HG03175 (cell line): ENCODE results near the gene TMED5.
"Not testable (repeated sequence)": the region's sequence is repeated elsewhere in the genome, so short reads cannot be mapped to it uniquely, and the experiment has no call there.

Experiments
- ATAC-seq: cut with Tn5 transposase; IDR thresholded peaks from one replicate; pipeline ENCODE4 v1.9.1; 2021; ENCODE audit warnings: mild to moderate bottlenecking, moderate library complexity; ENCODE audit not compliant: unreplicated experiment

TMED5 gene

DNA sequence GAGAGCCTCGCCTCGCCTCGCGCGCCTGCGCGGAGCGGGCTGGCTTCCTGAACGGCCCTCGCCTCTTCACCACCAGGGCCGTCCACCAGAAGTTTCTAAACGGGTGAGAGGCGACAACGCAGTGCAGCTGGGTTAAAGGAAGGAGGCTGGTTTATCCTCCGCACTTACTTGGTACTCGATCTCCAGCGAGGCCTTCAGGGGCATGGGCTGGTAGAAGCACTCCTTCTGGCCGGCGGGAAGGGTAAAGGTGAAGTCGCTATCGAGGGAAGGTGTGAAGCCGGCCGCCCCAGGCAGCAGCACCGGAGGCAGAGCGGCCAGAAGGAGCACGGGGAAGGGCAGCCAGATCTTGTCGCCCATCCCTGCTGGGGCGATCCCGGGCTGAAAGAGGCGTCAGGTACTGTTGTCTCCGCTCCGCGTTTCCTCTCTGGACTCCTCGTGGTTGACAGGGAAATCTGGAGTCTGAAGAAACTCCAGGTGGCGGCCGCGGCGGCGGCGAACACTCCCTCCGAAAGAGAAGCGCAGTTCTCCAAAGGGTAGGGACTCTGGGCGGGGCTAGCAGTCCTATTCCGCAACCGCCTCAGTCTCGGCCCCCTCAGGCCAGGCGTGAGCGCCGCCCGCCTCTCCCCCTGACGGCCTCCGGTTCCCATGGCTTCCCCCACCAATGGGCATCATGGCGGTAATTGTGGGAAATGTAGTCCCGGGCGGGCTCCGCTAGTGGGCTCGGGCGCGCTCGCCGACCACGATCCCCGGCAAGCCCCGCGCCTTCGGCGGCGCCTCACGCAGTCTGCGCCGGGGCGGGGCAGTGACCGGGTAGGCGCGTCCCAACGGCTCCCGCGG is at the start of gene TMED5:
TMED5 (minus strand) TSS at position 528 of the 837 bp plus-strand sequence; CDS start at position 357, 171 bp downstream.
- peak; percentile 82 for ATAC-seq

DNA sequence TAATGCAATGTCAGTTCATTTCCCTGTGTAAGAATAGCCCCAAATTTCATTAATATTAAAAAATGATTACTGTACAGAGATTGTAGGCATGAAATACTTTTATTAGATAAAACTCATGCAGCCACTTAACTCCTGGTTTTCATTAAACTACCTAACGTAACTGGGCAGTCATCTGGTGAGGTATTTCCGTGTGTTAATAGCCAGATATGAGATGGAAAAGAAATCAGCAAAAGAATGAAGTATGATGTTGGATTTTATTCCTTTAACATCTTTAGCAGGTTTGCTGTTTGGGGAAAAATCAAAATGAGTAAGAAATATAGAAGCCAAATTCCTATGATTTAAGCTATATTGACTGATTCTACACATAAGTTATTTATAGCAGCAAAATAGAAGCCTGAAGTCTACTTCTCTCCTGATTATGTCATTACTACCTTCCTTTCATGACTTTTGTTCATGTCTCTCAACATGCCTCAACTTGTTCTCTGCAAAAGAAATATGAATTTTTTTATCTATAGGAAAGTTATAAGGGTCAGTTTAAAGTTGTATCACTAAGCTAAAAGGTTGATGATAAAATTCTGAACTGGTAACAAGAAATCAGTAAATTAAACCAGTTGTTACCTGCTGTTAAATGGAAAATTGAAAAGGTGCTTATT is 42.9 kb upstream of the TMED5 start:
- no peak for ATAC-seq

DNA sequence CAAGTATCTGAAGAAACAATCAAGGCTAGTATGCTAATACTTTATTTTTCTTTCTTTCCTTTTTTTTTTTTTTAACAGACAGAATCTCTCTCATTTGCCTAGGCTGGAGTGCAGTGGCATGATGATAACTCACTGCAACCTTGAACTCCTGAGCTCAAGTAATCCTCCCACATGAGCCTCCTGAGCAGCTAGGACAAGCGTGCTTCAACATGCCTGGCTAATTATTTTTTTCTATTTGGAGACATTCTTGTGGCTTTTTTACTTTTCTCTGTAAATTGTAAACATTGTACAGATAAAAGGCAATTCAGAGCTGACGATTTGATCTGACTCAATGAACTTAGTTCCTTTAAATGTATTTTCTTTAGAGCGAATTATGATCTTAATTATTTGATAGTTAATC is 41.7 kb upstream of the TMED5 start:
- ATAC-seq = no peak

DNA sequence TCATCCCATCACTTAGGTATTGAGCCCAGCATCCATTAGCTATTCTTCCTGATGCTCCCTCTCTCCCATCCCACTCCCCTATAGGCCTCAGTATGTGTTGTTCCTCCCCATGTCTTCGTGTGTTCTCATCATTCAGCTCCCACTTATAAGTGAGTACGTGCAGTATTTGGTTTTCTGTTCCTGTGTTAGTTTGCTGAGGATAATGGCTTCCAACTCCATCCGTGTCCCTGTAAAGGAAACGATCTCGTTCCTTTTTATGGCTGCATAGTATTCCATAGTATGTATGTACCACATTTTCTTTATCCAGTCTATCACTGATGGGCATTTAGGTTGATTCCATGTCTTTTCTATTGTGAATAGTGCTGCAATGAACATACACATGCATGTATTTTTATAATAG is 40.5 kb upstream of the TMED5 start:
- ATAC-seq = not testable (repeated sequence)

DNA sequence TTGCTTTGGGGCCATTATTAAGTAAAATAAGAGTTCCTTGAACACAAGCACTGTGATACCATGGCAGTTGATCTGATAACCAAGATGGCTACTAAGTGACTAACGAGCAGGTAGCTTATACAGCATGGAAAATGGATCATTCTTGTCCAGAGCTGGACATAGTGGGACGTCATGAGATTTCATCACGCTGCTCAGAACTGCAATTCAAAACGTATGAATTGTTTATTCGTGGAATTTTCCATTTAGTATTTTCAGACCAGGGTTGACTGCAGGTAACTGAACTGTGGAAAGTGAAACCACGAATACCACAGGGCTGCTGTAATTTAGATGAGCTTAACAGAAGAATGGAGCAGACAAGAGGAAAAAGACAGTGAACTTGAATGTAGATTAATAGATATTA is 39.2 kb upstream of the TMED5 start:
- no peak for ATAC-seq

DNA sequence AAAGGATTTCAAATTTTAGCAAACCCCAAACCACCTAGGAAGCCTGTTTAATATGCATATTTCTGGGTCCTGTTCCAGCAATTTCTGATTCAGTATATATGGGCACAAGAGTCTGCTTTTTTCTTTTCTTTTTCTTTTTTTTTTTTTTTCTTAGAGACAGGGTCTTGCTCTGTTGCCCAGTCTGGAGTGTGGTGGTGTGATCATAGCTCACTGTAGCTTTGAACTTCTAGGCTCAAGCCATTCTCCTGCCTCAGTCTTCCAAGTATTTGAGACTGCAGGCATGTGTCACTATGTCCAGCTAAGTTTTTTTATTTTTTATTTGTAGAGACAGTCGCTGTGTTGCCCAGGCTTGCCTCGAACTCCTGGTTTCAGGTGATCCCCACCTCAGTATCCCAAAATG is 35.1 kb upstream of the TMED5 start:
- ATAC-seq = no peak

DNA sequence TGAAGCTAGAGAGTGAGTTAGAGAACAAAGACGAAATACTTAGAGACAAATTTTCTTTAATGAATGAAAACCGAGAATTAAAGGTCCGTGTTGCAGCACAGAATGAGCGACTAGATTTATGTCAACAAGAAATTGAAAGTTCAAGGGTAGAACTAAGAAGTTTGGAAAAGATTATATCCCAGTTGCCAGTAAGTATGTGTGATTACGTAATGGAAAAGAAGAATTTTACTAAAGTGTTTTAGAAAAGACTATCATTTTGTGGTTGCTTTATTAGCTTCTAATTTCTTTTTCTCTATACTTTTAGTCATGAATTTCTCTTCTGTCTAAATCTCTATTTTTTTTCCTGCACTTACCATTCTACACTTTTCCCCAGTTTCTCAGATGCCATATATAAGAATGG is 27.0 kb upstream of the TMED5 start:
- ATAC-seq = no peak

DNA sequence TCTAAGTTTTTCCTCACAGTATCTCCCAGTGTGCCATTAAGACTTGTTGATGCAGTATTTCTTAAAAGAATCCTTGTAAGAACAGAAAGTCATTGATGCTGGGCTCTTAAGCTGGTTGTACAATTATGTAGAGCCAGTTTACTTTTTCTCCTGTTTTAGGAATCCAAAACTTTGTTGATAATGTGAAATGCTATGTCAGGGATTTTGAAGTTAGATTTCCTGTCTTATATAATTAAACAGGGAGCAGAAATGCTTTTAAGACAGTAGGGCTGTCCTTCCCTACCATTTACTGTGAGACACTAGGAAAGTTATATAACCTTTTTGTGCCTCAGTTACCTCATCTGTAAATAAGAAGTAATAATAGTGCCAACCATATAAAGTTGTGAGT is 26.3 kb upstream of the TMED5 start:
- no peak for ATAC-seq

DNA sequence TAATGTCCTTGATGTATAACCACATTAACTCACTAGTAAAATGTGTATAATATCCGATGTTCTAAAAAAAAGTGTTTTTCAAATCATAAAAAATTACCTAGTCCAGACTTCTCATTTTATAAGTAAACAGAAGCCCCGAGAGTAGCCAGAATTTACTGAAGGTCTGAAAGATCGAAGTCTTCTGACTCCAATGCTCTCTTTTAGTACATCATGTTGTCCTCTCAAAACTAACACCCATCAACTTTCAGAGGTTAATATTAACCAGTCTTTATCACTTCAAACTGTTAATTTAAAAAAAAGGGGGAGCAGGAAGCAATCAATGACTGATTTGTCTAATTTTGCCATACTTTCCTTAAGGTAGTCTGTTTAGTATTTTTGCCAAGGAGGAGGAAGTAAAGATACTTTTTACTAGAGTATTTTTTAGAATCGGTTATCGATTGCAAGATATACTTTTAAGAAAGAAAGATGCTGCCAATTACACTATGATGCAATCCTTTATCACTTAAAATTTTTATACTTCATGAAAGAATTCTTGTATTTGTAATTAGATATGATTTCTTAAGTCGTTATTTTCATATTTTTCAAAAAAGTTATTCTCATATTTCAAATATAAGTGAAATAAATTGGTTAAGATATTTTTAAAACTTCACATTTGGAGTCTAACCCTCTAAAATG is 25.8 kb upstream of the TMED5 start:
- no peak for ATAC-seq

DNA sequence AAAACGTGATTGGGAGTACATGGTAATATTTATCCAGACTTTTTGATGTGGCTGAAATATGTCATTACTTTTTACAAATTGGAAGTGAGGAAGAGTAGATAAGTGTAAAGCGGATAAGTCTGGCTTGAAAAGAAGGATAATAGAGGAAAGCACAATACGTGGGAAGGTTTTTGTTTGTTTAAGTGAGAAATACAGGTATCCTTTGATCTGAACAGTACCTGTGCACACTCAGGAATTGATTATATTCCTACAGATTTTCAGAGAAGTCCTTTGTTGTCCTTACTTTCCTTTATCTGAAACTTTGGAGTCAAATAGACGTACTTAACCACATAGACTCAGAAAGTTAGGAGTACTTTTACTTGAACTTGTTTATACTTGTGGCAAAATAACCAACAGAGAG is 20.5 kb upstream of the TMED5 start:
- ATAC-seq = no peak

DNA sequence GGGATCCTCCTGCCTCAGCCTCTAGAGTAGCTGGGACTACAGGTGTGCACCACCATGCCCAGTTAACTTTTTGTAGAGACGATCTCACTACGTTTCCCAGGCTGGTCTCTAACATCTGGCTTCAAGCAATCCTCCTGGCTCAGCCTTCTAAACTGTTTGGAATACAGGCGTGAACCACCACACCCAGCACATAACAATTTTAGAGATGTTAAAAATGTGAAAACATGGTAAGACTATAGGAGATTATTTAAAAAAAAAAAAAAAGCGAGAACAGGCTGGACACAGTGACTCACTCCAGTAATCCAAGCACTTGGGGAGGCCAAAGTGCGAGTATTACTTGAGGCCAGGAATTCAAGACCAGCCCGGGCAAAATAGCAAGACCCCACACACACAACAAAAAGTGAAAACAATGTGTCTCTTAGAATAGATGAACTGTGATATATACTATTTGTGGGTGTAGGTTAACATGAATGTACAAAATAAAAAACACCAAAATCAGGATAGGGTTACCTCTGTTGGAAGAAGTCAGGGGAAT is 19.9 kb upstream of the TMED5 start:
- no peak for ATAC-seq

DNA sequence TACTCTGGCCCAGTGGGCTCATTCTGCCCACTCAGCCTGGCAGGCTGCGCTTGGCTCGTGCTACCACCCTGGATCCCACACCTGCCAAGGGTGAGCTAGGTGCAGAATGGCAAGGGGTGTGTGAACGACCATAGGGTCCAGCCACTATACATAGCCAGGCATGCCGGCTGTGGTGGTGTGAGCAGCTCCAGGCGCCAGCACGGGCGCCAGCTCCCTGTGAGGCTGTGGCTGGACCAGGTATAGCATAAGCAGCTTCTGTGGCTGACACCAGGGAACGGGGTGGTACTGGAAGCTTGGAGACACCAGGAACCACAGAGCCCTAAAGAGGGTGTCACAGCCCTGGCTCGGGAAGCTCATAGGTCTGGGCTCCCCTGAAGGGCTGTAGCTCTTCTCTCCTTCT is 18.9 kb upstream of the TMED5 start:
- ATAC-seq = no peak

DNA sequence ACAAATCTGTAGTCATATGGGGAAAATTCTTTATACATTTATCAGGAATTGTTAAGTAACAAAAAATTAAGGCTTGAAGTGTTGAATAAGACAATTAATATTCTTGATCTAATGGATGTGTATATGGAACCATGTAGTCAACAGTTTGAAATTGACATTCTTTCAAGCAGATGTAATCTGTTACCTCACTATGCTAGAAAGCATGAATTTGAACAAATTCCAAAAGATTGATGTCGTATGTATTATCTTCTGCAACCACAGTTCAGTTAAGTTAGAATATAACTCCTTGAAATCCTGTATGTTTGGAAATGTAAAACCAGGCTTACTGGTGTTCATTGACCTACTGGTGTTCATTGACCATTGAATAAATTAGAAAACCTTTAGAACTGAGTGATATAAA is 16.4 kb upstream of the TMED5 start:
- ATAC-seq = no peak

DNA sequence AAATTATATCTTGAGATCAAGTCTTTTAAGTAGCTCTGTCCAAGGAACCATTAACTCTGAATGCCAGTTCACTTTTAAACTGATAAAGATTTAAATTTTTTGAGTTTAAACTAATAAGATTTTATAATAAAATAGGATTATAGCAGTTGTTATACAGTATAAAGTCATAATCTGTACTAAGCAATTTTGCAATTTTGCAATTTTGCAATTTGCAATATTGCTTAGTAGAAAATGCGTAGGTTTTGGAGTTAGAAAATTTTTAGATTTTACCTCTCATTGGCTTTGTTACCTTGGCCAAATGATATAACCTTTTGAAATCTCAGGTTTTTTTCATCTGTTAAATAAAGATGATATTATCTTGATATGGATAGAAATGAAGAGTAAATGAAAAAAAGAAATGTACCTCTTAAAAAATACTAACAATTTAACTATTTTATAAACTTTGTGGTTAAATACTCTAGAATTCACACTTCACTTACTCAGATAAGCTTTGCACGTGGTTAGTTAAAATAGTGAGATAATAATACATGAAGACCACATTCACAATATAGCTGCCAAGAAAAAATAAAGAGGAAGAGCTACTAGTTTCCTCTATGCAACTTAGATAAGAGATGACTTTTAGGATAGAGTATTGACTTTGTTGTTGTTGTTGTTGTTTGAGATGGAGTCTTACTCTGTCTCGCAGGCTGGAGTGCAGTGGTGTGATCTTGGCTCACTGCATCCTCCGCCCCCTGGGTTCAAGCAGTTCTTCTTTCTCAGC is 14.2 kb upstream of the TMED5 start:
- no peak for ATAC-seq

DNA sequence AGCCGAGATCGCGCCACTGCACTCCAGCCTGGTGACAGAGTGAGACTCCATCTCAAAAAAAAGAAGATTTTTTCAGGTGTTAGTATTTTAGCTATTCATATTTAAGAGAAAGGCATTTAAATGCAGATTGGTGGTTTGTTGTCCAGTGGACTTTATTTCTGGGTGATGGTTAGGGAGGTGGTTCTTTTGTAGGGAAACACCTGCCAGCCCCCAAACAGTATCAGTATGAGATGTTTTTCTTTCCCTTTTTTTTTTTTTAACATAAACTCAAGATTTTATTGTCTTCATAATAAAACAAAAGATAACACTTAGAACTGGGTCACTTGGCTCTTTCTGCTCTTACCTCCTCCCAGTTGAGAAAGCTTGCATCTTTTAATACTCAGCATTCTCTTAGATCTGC is 10.2 kb upstream of the TMED5 start:
- ATAC-seq = no peak

DNA sequence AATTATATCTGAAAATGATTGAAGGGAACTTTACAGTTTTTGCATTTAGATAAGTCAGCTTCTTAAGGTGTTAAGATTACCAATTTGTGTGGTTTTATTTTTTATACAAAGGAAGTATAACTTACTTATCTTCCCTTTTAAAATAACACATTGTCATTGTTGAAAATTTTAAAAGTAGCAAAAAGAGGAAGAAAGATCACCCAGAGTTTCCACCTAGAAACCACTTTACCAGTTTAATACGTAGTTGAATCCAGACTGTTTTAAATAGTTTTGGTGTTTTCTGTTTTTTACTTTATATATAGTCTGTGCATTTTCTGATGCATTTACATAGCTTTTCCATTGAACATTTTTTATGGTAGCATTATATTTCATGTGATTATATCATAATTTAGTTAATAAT is 6.5 kb upstream of the TMED5 start:
- ATAC-seq = no peak

DNA sequence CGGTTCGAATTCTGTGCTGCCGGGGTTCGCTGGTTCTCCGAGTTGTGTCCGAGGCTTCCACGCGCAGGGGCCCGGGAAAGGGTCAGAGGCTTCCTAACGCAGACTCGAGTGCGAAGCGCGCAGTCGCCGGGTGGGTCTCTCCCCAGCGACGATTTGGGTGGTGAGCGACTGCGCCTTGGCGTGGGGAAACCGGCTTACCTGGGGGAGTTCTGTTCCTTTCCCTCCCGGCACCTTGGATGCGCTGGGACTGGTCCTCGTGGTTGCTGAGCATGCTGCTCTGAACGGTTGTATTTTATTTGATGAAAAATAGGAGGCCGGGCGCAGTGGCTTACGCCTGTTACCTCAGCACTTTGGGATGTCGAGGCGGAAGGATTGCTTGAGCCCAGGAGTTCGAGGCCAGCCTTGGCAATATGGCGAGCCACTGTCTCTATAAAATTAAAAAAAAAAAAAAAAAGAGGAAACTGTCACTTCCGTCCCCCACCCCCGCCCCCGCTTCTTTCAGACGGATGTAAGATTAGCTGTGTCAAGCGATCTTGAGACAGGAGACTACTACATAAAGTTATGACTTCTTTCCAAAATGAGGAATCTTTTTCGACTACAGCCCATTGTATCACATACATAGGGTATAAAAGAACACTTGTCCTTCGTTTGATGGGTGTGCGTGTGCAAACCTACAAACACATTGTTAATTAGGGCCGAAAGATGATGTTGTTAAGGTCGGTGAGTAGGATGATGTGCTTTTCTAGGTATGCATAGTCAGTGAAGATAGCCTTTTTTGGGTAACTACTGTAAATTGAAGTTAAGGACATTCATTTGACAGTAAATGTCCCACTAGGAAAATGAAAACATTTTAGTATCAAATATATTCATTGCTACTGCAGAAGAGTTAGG is 755 bp upstream of the TMED5 start, which contains the start of gene CCDC18:
CCDC18 (plus strand) TSS at position 2 of the 891 bp plus-strand sequence. CDS start 2,638 bp downstream, outside the sequence.
- ATAC-seq = peak; percentile 16

DNA sequence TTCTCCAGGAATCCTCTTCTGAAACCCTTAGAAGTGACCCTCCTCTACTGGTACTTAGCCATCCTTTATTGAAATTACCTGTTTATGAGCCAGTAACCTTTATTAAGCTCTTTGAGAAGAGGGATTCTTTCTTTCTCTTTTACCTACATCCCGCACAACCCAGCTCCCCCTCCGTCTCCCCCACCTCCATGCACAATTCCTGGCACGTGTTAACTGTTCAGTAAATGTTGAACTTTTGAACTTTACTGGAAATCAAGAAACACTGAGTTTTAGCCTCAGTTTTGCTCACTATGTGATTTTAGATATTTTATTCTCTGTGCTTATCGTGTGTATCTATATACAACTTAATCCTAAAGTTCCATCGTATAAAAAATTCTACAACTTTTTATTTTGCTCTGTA is 1.8 kb downstream of the TMED5 start:
- no peak for ATAC-seq

DNA sequence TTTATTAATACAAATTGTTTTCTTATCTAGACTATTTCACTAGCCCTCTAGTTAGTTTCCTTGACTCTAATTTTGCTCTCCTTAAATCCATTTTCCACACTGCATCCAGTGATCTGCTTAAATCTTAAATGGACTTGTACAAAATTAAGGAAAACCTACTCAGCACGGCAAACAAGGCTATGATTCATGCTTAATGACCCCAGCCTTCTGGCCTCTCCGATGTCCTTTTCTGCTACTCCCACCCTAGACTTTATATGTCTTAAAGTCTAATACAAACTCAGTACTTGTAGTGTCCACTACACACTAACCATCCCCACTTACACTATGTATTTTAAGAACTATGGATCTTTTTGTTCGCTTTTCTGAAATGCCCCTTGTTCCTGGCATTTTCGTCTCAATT is 2.2 kb downstream of the TMED5 start:
- ATAC-seq = no peak

DNA sequence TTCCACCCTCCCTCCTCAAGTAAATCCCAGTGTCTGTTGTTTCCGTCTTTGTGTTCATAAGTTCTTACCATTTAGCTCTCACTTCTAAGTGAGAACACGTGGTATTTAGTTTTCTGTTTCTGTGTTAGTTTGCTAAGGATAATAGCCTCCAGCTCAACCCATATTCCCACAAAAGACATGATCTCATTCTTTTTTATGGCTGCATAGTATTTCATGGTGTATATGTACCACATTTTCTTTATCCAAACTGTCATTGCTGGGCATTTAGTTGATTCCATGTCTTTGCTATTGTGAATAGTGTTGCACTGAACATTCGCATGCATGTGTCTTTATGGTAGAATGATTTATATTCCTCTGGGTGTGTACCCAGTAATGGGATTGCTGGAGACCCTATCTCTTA is 5.6 kb downstream of the TMED5 start:
- ATAC-seq = not testable (repeated sequence)
